ENCODE results near the gene CTNNBL1.

GRCh38 chr20:37886851-37887297 lies 193.0 kb downstream of the CTNNBL1 start:
- TF ChIP-seq, protein P1, sequence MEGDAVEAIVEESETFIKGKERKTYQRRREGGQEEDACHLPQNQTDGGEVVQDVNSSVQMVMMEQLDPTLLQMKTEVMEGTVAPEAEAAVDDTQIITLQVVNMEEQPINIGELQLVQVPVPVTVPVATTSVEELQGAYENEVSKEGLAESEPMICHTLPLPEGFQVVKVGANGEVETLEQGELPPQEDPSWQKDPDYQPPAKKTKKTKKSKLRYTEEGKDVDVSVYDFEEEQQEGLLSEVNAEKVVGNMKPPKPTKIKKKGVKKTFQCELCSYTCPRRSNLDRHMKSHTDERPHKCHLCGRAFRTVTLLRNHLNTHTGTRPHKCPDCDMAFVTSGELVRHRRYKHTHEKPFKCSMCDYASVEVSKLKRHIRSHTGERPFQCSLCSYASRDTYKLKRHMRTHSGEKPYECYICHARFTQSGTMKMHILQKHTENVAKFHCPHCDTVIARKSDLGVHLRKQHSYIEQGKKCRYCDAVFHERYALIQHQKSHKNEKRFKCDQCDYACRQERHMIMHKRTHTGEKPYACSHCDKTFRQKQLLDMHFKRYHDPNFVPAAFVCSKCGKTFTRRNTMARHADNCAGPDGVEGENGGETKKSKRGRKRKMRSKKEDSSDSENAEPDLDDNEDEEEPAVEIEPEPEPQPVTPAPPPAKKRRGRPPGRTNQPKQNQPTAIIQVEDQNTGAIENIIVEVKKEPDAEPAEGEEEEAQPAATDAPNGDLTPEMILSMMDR (IDR thresholded peaks at IDR 0.05), result no peak
- TF ChIP-seq ZFX (IDR thresholded peaks at IDR 0.05; ENCODE audit: borderline replicate concordance), result no peak
